Lung (tissue), 12 donors: ENCODE results near the gene LRRC15. TPM values are rescaled to one million over a fixed set of nuclear protein-coding genes. Genes with fewer than 3 reads are reported as not detected.

Experiments used
- ATAC-seq: fragments of 200-7000 bp; cut with Tn5 transposase; one replicate; pipeline ENCODE4 v1.9.1; 2020; ENCODE audit warnings: moderate number of reproducible peaks; ENCODE audit not compliant: insufficient read depth, low FRiP score
- DNase-seq, 3 donors: peaks; one replicate each; pipeline ENCODE4 v3.0.0-alpha.2; 2013 to 2017
- H3K27ac ChIP-seq, 2 donors: one replicate each; pipeline ENCODE4 v1.5.1; 2013; ENCODE audit warnings: mild to moderate bottlenecking in 2 of 2, moderate library complexity in 2 of 2, control low read depth in 1 of 2, inconsistent platforms in 1 of 2, low read depth in 1 of 2, low read length in 1 of 2
- H3K27me3 ChIP-seq, 3 donors: one replicate each; pipeline ENCODE4 v1.5.1; 2013; ENCODE audit warnings: low read length in 2 of 3; ENCODE audit not compliant: control insufficient read depth in 3 of 3, insufficient read depth in 3 of 3
- H3K36me3 ChIP-seq, 4 donors: one replicate each; pipeline ENCODE4 v1.5.1; 2013; ENCODE audit warnings: low read length in 4 of 4, mild to moderate bottlenecking in 1 of 4, moderate library complexity in 1 of 4; ENCODE audit not compliant: control insufficient read depth in 4 of 4, insufficient read depth in 4 of 4
- H3K4me1 ChIP-seq, 5 donors: one replicate each; pipeline ENCODE4 v1.5.1; 2013; ENCODE audit warnings: low read length in 5 of 5, mild to moderate bottlenecking in 2 of 5, moderate library complexity in 1 of 5; ENCODE audit not compliant: control insufficient read depth in 5 of 5, insufficient read depth in 5 of 5
- H3K4me3 ChIP-seq: one replicate; pipeline ENCODE4 v1.5.1; 2013; ENCODE audit warnings: mild to moderate bottlenecking, control low read depth, moderate library complexity
- H3K9ac ChIP-seq, 2 donors: one replicate each; pipeline ENCODE4 v1.5.1; 2013; ENCODE audit warnings: low read length in 2 of 2, control low read depth in 1 of 2; ENCODE audit not compliant: insufficient read depth in 1 of 2
- H3K9me3 ChIP-seq, 4 donors: one replicate each; pipeline ENCODE4 v1.5.1; 2013; ENCODE audit warnings: low read length in 3 of 4, mild to moderate bottlenecking in 1 of 4, moderate library complexity in 1 of 4; ENCODE audit not compliant: control insufficient read depth in 4 of 4, insufficient read depth in 3 of 4
- WGBS, 2 donors: extraction: QIAGEN DNeasy Blood & Tissue Kit; methylation state at CpG; one replicate each; pipeline ENCODE4 v1.1.7; 2013; 5-methylcytosine and 5-hydroxymethylcytosine counted together
- polyA plus RNA-seq, 2 donors: library from polyadenylated mRNA; stranded (reverse); fragments of 200-250 nt; gene quantifications; one replicate each; pipeline ENCODE4 v1.2.1, GENCODE V29; 2013
- total RNA-seq, 2 donors: library from RNA; depleted of rRNA in 1 of 2; stranded (reverse); fragments of >200 nt in 1 of 2; gene quantifications; one replicate each; pipeline ENCODE4 v1.2.1, GENCODE V29; 2014 to 2021
- TF ChIP-seq, protein P1 (sequence below): IDR thresholded peaks from 2 replicates; pipeline ENCODE4 v1.5.1; 2012; ENCODE audit warnings: mild to moderate bottlenecking; ENCODE audit errors: control extremely low read depth, extremely low read depth
- donor health status: control.
- donor health status: control.
- donor health status: Bipolar disorder and iron deficiency.
- donor health status: healthy.
- donor health status: DM: yes; HTN: yes; CAD: no.

The LRRC15 gene
- total and polyA plus RNA-seq, 4 donors, result 0.06 to 1.2 (median 0.07) TPM

DNA sequence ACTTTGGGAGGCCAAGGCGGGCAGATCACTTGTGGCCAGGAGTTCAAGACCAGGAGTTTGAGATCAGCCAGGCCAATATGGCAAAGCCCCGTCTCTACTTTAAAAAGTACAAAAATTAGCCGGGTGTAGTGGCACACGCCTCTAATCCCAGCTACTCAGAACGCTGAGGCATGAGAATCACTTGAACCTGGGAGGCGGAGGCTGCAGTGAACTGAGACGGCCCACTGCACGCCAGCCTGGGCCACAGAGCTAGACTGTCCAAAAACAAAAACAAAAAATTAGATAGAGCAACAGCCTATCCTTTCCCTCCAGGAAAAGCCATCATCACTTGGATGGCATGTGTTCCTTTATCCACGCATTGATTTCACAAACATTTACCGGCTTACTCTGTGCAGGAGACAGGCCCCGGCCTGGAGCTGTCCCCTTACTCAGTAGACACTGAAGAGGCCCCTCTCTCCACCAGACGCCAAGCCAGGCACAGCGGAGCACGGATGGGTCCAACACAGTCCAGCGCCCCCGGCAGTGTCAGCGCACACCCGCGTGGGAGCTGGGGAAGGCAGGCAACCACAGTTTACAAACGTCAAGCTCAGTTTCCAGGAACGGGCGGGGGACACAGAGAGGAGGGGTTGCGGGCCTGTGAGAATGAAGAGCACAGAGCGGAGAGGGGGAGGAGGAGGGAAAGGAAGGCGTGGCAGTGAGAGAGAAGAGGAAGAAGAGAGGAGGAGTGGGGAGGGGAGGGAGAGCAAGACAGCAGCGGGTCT, 26.4 kb upstream of the LRRC15 start:
- 38 to 43% methylated on average over 26 of the region's 26 CpGs for WGBS, 2 donors
- TF ChIP-seq, protein P1, sequence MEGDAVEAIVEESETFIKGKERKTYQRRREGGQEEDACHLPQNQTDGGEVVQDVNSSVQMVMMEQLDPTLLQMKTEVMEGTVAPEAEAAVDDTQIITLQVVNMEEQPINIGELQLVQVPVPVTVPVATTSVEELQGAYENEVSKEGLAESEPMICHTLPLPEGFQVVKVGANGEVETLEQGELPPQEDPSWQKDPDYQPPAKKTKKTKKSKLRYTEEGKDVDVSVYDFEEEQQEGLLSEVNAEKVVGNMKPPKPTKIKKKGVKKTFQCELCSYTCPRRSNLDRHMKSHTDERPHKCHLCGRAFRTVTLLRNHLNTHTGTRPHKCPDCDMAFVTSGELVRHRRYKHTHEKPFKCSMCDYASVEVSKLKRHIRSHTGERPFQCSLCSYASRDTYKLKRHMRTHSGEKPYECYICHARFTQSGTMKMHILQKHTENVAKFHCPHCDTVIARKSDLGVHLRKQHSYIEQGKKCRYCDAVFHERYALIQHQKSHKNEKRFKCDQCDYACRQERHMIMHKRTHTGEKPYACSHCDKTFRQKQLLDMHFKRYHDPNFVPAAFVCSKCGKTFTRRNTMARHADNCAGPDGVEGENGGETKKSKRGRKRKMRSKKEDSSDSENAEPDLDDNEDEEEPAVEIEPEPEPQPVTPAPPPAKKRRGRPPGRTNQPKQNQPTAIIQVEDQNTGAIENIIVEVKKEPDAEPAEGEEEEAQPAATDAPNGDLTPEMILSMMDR, result no peak
- peaks cover 5 to 32% (median 23%) of the 10 kb centered on the region in 3 donors for H3K27me3 ChIP-seq
- peaks cover 0 to 29% (median 14%) of the 10 kb centered on the region in 5 donors for H3K4me1 ChIP-seq
- DNase-seq (peak; percentile 62 to 65 (median 65)), ATAC-seq (peak; percentile 70)
- H3K27ac ChIP-seq, result no peak overlapping the region
- peaks cover 0 to 2% (median under 1%) of the 10 kb centered on the region in 4 donors for H3K9me3 ChIP-seq
- no peaks in the 10 kb centered on the region for H3K36me3 ChIP-seq
- H3K9ac ChIP-seq, result no peak overlapping the region
- no peak overlapping the region for H3K4me3 ChIP-seq

DNA sequence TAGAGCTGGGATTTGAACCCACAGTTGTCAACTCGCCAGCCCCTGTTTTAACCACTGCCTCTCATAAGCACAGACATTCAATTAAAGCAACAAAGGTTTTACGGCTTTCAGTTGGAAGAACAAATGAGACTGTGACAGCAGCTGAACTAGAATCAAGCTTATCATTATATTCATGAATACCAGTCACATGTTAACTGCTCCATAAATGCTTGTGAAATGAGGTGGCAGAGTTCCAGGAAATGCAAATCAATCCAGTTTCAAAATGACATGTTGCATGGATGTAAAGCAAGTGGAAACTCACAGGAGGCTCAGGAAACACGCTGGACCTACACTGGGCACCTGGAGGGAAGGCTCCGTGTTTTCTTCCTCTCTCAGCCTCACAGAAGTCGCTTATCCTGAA, 25.7 kb upstream of the LRRC15 start:
- Histone ChIP-seq H3K27me3 (peaks cover 5 to 32% (median 23%) of the 10 kb centered on the region in 3 donors), H3K36me3 (no peaks in the 10 kb centered on the region), H3K4me3 (no peak overlapping the region), H3K27ac (no peak overlapping the region), H3K9ac (no peak overlapping the region), H3K9me3 (peaks cover 0 to 5% (median under 1%) of the 10 kb centered on the region in 4 donors), H3K4me1 (peaks cover 0 to 29% (median 14%) of the 10 kb centered on the region in 5 donors)
- TF ChIP-seq, protein P1, result no peak
- 88 to 91% methylated on average over 5 of the region's 5 CpGs for WGBS, 2 donors
- DNase-seq (peak in 2 of 3 donors; percentile 44 to 49), ATAC-seq (no peak)

DNA sequence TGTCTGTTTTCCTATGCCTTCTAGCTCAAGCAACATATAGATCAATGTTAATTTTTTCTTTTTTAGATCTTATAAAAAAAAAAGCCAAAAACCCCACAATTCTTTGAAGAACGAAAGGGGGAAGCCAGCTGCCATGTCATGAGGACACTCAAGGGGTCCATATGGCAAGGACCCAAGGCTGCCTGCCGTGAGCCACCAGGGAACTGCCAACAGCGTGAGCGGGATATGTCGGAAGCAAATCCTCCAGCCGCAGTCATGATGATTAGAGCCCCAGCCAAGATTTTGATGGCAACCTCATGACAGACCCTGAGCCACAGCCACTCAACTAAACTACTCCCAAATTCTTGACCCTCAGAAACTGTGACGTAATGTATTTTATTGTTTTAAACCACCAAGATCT, 23.0 kb upstream of the LRRC15 start:
- 87 to 90% methylated on average over 7 of the region's 7 CpGs for WGBS, 2 donors
- H3K4me3 ChIP-seq, result no peak overlapping the region
- no peak overlapping the region for H3K27ac ChIP-seq
- H3K27me3 ChIP-seq, result peaks cover 2 to 11% (median 5%) of the 10 kb centered on the region in 3 donors
- H3K9ac ChIP-seq, result no peak overlapping the region
- ATAC-seq (no peak), DNase-seq (no peak)
- no peaks in the 10 kb centered on the region for H3K36me3 ChIP-seq
- peaks cover 0 to 17% (median 7%) of the 10 kb centered on the region in 5 donors for H3K4me1 ChIP-seq
- H3K9me3 ChIP-seq, result peaks cover 0 to 5% (median 0%) of the 10 kb centered on the region in 4 donors
- TF ChIP-seq, protein P1, result no peak
